ENCODE results near the gene PLCH2. TPM values are rescaled to one million over a fixed set of nuclear protein-coding genes. Genes with fewer than 3 reads are reported as not detected.

PLCH2 gene
- total and polyA plus RNA-seq, 2 of the 13 experiments (the other 11 are each of a cell fraction or from before 2014, with no cell fraction given): 0.15 to 0.67 TPM

GRCh38 chr1:2525920-2526823, 50.1 kb downstream of the PLCH2 start, which contains the start of gene PANK4 (continued):
- no peak for TF ChIP-seq TRAFD1 (CRISPR knock-in tag; IDR thresholded peaks at IDR 0.05; ENCODE audit: borderline replicate concordance)
- TF ChIP-seq CBX1 (IDR thresholded peaks at IDR 0.05; ENCODE audit: low read depth): no peak
- no peak for TF ChIP-seq MTA1 (CRISPR knock-in tag; IDR thresholded peaks at IDR 0.05; ENCODE audit: borderline replicate concordance)
- TF ChIP-seq PRMT3 (CRISPR knock-in tag; IDR thresholded peaks at IDR 0.05; ENCODE audit: borderline replicate concordance, low read depth): no peak
- TF ChIP-seq ZNF205 (CRISPR knock-in tag; IDR thresholded peaks at IDR 0.05): no peak
- TF ChIP-seq ZBTB44 (CRISPR knock-in tag; IDR thresholded peaks at IDR 0.05): no peak
- no peak for TF ChIP-seq ATF5 (CRISPR knock-in tag; IDR thresholded peaks at IDR 0.05; ENCODE audit: low read depth)
- no peak for TF ChIP-seq ZBTB38 (CRISPR knock-in tag; IDR thresholded peaks at IDR 0.05)
- no peak for TF ChIP-seq ZNF530 (CRISPR knock-in tag; IDR thresholded peaks at IDR 0.05; ENCODE audit: low read depth)
- TF ChIP-seq IKZF1 (IDR thresholded peaks at IDR 0.05): no peak
- no peak for TF ChIP-seq ADNP (CRISPR knock-in tag; IDR thresholded peaks at IDR 0.05)
- TF ChIP-seq ZBTB42 (CRISPR knock-in tag; IDR thresholded peaks at IDR 0.05): no peak
- TF ChIP-seq SMARCC2 (IDR thresholded peaks at IDR 0.05): no peak
- TF ChIP-seq ZNF513 (CRISPR knock-in tag; conservative IDR thresholded peaks at IDR 0.05): peak; percentile 99; the same call in 1 of the 2 replicates
- no peak for TF ChIP-seq DDIT3 (CRISPR knock-in tag; IDR thresholded peaks at IDR 0.05)
- no peak for TF ChIP-seq AHDC1 (CRISPR knock-in tag; IDR thresholded peaks at IDR 0.05; ENCODE audit: borderline replicate concordance)
- TF ChIP-seq ZNF577 (CRISPR knock-in tag; IDR thresholded peaks at IDR 0.05; ENCODE audit: borderline replicate concordance, low read depth): no peak

All from HepG2 (cell line).